ENCODE data around the gene KCNAB3.

DNA sequence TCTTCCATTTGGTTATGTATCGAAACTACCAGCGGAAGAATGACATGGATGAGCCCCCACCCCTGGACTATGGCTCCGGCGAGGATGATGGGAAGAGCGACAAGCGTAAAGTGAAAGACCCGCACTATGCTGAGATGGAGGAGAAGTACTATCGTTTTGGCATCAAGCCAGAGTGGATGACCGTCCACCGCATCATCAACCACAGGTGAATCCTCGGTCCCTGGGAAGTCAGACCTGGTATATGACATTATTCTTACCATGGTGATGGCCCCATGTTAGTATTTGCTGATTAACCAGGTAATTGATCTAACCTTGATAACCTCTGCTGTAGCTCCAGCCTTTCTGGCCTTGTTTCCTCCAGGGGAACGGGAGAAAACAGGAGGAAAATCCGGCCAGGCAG, 32.6 kb downstream of the KCNAB3 start:
- TF ChIP-seq, protein P1, sequence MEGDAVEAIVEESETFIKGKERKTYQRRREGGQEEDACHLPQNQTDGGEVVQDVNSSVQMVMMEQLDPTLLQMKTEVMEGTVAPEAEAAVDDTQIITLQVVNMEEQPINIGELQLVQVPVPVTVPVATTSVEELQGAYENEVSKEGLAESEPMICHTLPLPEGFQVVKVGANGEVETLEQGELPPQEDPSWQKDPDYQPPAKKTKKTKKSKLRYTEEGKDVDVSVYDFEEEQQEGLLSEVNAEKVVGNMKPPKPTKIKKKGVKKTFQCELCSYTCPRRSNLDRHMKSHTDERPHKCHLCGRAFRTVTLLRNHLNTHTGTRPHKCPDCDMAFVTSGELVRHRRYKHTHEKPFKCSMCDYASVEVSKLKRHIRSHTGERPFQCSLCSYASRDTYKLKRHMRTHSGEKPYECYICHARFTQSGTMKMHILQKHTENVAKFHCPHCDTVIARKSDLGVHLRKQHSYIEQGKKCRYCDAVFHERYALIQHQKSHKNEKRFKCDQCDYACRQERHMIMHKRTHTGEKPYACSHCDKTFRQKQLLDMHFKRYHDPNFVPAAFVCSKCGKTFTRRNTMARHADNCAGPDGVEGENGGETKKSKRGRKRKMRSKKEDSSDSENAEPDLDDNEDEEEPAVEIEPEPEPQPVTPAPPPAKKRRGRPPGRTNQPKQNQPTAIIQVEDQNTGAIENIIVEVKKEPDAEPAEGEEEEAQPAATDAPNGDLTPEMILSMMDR (IDR thresholded peaks at IDR 0.05), result no peak
- no peak for TF ChIP-seq POLR2A (IDR thresholded peaks at IDR 0.05)
